NB4 (cell line): ENCODE results near the gene GPRIN3.

Source experiments
- MYC ChIP-seq: IDR thresholded peaks from 2 replicates; pipeline ENCODE4 v1.6.1; 2011; ENCODE audit warnings: low read depth, low read length
- POLR2A ChIP-seq: IDR thresholded peaks from 2 replicates; pipeline ENCODE4 v1.6.1; 2011; ENCODE audit warnings: mild to moderate bottlenecking; ENCODE audit not compliant: insufficient read length; ENCODE audit errors: extremely low read depth
- TF ChIP-seq, protein P1 (sequence below): IDR thresholded peaks from one replicate; pipeline ENCODE4 v1.5.1; 2012; ENCODE audit warnings: low read depth, low read length

DNA sequence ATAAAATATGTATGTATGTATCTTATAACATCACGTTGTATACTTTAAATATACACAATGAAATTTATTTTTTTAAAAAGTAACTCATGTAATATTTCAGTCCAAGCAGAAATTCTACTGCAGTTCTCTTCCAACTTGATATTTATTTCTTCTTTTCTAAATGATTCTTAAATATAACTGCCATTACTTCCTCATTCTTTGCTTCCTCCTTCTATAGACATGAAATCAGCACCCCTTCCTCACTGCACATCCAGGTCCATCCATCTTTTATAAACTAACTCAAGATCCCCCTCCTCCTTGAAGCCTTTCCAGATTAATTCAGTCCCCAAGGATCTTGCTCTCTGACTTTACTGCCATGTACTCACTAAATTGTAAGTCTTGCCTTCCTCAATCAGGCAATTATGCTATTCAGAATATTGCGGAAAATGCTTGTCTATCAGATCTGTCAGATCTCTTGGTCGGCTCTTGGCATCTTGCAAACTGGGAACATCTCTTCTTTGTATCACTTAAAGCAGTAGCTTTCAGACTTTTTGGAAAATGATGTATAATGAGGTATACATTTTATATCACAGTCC lies 3.7 kb downstream of the GPRIN3 start:
- TF ChIP-seq, protein P1, sequence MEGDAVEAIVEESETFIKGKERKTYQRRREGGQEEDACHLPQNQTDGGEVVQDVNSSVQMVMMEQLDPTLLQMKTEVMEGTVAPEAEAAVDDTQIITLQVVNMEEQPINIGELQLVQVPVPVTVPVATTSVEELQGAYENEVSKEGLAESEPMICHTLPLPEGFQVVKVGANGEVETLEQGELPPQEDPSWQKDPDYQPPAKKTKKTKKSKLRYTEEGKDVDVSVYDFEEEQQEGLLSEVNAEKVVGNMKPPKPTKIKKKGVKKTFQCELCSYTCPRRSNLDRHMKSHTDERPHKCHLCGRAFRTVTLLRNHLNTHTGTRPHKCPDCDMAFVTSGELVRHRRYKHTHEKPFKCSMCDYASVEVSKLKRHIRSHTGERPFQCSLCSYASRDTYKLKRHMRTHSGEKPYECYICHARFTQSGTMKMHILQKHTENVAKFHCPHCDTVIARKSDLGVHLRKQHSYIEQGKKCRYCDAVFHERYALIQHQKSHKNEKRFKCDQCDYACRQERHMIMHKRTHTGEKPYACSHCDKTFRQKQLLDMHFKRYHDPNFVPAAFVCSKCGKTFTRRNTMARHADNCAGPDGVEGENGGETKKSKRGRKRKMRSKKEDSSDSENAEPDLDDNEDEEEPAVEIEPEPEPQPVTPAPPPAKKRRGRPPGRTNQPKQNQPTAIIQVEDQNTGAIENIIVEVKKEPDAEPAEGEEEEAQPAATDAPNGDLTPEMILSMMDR = no peak
- no peak for TF ChIP-seq POLR2A
- TF ChIP-seq MYC = no peak
